Heart right ventricle (tissue), 16 donors: ENCODE measurements around the gene CEACAM8. TPM values are rescaled to one million over a fixed set of nuclear protein-coding genes. Genes with fewer than 3 reads are reported as not detected.
"Not testable (repeated sequence)": the region's sequence is repeated elsewhere in the genome, so short reads cannot be mapped to it uniquely, and the experiment has no call there.

Source experiments
- ATAC-seq, 8 donors: fragments of 200-7000 bp; cut with Tn5 transposase; one replicate each; pipeline ENCODE4 v1.9.1; 2020; ENCODE audit warnings: mild to moderate bottlenecking in 8 of 8, moderate library complexity in 8 of 8, moderate number of reproducible peaks in 1 of 8
- DNase-seq, 2 donors: peaks; one replicate each; pipeline ENCODE4 v3.0.0-alpha.2; 2020
- H3K27ac ChIP-seq, 10 donors: fragments of 200-600 bp; sonication (generic) in 2 of 10; one replicate each; pipeline versions ENCODE4 v1.5.0 to v1.8.0; 2020 to 2022; ENCODE audit warnings: mild to moderate bottlenecking in 3 of 10
- H3K27me3 ChIP-seq, 7 donors: fragments of 200-600 bp; one replicate each; pipeline ENCODE4 v1.8.0; 2021 to 2022; ENCODE audit warnings: mild to moderate bottlenecking in 2 of 7
- H3K36me3 ChIP-seq, 9 donors: fragments of 200-600 bp; sonication (generic) in 1 of 9; one replicate each; pipeline versions ENCODE4 v1.5.0 to v1.8.0; 2020 to 2022; ENCODE audit warnings: mild to moderate bottlenecking in 2 of 9
- H3K4me1 ChIP-seq, 9 donors: fragments of 200-600 bp; sonication (generic) in 1 of 9; one replicate each; pipeline versions ENCODE4 v1.5.0 to v1.8.0; 2020 to 2022; ENCODE audit warnings: mild to moderate bottlenecking in 4 of 9
- H3K4me3 ChIP-seq, 10 donors: fragments of 200-600 bp; sonication (generic) in 2 of 10; one replicate each; pipeline versions ENCODE4 v1.5.0 to v1.8.0; 2020 to 2022; ENCODE audit warnings: mild to moderate bottlenecking in 7 of 10, moderate library complexity in 2 of 10
- H3K9me3 ChIP-seq, 11 donors: fragments of 200-600 bp in 10 of 11; sonication (generic) in 2 of 11; one replicate each; pipeline versions ENCODE4 v1.5.0 to v1.8.0; 2013 to 2022; ENCODE audit warnings: mild to moderate bottlenecking in 2 of 11, control low read depth in 1 of 11, moderate library complexity in 1 of 11
- WGBS, 2 donors: extraction: QIAGEN DNeasy Blood & Tissue Kit; methylation state at CpG; one replicate each; pipeline ENCODE4 v1.1.7; 2013; ENCODE audit warnings: inconsistent platforms in 1 of 2; 5-methylcytosine and 5-hydroxymethylcytosine counted together
- intact Hi-C, 10 donors: fragments of 100-400 bp; cut with DNase I; formaldehyde crosslinking; loops; one replicate each; pipeline versions ENCODE4 v1.11.1 to v1.14.2; 2022
- polyA plus RNA-seq, 2 donors: library from polyadenylated mRNA; stranded (reverse); fragments of 200-250 nt; gene quantifications; one replicate each; pipeline ENCODE4 v1.2.3, GENCODE V29; 2013
- total RNA-seq, 10 donors: library from RNA; stranded (reverse); fragmentation: NEBNext Ultra II Directional in 3 of 10; extraction: Animal tissue kit (Norgen Biotek cat#: 25700) in 3 of 10; gene quantifications; one replicate each; pipeline versions ENCODE4 v1.2.1 to v1.2.4, GENCODE V29; 2021 to 2023
- TF ChIP-seq, protein P1 (sequence below), 9 donors: fragments of 200-600 bp; sonication (generic) in 2 of 9; IDR thresholded peaks; one replicate each; pipeline versions ENCODE4 v1.5.0 to v1.8.0; 2021 to 2022; ENCODE audit warnings: antibody characterized with exemption in 9 of 9, mild to moderate bottlenecking in 5 of 9, moderate library complexity in 1 of 9
- donor health status: Arrhythmogenic right ventricular cardiomyopathy.
- donor health status: ischemic (EF 13 %, LVEDD 7.1; RV severe dilation, severe dysfunction).
- donor health status: healthy with polysubstance abuse.
- donor health status: DM: no; HTN: yes; CAD: no.
- donor health status: DM: no; HTN: no; CAD: no.
- donor health status: ischemic (EF 25% LVEDD 6.9; RV normal size, moderate dysfunction).
- donor health status: ischemic (EF 25% LVEDD 5.7; RV mildly dilated, moderate dysfunction).
- donor health status: healthy.
- donor health status: DM: yes; HTN: yes; CAD: no.
- donor health status: Ischemic cardiomyopathy.
- donor health status: ischemic (EF 35%, LVEDD 5.7; RV mildly dilated, moderate dysfunction).
- donor health status: nonischemic (EF 11% LVEDD 7.7; RV severe dilation, severe dysfunction).
- donor health status: DM: yes; HTN: yes; CAD: no.
- donor health status: PGD.
- donor health status: ischemic (EF 29% LVEDD 5.4; RV normal size, mild dysfunction).
- donor health status: nonischemic (EF 23%, LVEDD 6.1; RV moderate dilation, normal function).

CEACAM8 gene
- total and polyA plus RNA-seq, 12 donors: 0.15 to 0.76 TPM; not detected in 10

DNA sequence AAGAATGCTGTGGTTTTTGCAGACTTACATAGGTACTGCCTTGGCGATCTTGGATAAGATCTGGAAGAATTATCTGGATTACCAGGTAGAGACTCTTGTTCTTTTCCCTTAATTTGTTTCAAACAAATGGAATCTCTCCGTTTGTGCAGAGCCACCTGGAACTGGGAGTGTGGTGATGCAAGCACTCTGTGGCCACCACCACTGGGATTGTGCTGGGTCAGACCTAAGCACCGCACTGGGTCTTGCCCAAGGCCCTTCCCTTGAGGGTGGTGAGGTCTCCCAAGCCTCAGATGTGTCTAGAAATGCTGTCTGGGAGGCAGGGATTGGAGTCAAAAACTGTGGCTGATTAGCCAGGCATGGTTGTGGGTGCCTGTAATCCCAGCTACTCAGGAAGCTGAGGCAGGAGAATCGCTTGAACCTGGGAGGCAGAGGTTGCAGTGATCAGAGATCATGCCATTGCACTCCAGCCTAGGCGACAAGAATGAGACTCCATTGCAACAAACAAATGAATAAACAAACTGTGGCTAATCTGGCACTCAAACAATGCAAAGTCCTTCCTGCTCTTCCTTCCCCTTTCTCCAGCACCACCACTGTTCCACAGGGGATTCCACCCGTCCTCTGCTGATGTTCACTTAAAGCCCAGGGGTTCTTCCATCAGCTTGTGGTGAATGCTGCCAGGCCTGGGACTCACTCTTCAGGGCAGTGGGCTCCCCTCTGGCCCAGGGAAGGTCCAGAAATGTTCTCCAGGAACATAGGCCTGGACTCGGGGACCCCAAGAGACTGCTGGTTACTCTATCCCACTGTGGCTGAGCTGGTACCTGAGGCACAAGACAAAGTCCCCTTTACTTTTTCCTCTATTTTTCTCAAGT, 55.6 kb downstream of the CEACAM8 start:
- no peaks in the 10 kb centered on the region for H3K36me3 ChIP-seq
- peaks cover 0 to 27% (median 0%) of the 10 kb centered on the region in 7 donors for H3K27me3 ChIP-seq
- no peaks in the 10 kb centered on the region for H3K4me1 ChIP-seq
- H3K9me3 ChIP-seq: peaks cover 0 to 19% (median 0%) of the 10 kb centered on the region in 11 donors
- H3K4me3 ChIP-seq: no peak overlapping the region
- TF ChIP-seq, protein P1, sequence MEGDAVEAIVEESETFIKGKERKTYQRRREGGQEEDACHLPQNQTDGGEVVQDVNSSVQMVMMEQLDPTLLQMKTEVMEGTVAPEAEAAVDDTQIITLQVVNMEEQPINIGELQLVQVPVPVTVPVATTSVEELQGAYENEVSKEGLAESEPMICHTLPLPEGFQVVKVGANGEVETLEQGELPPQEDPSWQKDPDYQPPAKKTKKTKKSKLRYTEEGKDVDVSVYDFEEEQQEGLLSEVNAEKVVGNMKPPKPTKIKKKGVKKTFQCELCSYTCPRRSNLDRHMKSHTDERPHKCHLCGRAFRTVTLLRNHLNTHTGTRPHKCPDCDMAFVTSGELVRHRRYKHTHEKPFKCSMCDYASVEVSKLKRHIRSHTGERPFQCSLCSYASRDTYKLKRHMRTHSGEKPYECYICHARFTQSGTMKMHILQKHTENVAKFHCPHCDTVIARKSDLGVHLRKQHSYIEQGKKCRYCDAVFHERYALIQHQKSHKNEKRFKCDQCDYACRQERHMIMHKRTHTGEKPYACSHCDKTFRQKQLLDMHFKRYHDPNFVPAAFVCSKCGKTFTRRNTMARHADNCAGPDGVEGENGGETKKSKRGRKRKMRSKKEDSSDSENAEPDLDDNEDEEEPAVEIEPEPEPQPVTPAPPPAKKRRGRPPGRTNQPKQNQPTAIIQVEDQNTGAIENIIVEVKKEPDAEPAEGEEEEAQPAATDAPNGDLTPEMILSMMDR (IDR thresholded peaks at IDR 0.05): no peak
- no peak for ATAC-seq
- no peak for DNase-seq
- intact Hi-C loops: no loop called here
- H3K27ac ChIP-seq: no peak overlapping the region
- 78 to 83% methylated on average over 7 of the region's 7 CpGs for WGBS, 2 donors

DNA sequence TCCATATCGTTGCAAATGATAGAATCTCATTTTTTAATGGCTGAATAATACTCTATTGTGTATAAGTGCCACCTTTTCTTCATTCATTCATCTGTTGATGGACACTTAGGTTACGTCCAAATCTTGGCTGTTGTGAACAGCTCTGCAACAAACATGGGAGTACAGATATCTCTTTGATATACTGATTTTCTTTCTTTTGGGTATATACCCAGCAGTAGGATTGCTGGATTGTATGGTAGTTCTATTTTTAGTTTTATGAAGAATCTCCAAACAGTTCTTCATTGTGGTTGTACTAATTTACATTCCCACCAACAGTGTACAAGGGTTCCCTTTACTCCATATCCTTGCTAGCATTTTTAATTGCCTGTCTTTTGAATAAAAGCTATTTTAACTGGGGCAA, 59.4 kb downstream of the CEACAM8 start:
- intact Hi-C loops: not testable (repeated sequence)
- WGBS, 2 donors: 70 to 76% methylated on average over 2 of the region's 2 CpGs

DNA sequence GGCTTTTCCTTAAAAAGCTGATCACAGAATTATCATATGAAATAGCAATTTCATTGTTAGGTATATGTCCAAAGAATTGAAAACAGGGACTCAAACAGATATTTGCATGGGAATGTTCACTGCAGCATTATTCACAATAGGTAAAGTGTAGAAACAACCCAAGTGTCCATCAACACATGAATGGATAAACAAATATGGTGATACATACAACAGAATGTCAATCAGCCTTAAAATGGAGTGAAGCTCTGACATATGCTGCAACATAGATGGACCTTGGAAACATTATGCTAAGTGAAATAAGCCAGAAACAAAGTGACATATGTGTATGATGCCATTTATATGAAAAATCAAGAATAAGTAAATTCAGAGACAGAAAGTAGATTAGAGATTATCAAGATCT, 60.3 kb downstream of the CEACAM8 start:
- H3K4me3 ChIP-seq: no peak overlapping the region
- H3K27ac ChIP-seq: no peak overlapping the region
- ATAC-seq: no peak
- no peak for DNase-seq
- intact Hi-C loops: no loop called here
- H3K27me3 ChIP-seq: peaks cover 0 to 12% (median 0%) of the 10 kb centered on the region in 7 donors
- H3K4me1 ChIP-seq: peaks cover 0 to under 1% (median 0%) of the 10 kb centered on the region in 9 donors
- TF ChIP-seq, protein P1 (IDR thresholded peaks at IDR 0.05): no peak
- no peaks in the 10 kb centered on the region for H3K36me3 ChIP-seq
- H3K9me3 ChIP-seq: peaks cover 0 to 19% (median 0%) of the 10 kb centered on the region in 11 donors

More for the DNA sequence above, 59.4 kb downstream of the CEACAM8 start:
- not testable (repeated sequence) for ATAC-seq, DNase-seq, H3K27ac ChIP-seq, H3K36me3 ChIP-seq, H3K4me3 ChIP-seq, H3K4me1 ChIP-seq
- H3K27me3 ChIP-seq: peaks cover 0 to 12% (median 0%) of the 10 kb centered on the region in 7 donors
- H3K9me3 ChIP-seq: peaks cover 0 to 19% (median 0%) of the 10 kb centered on the region in 11 donors

DNA sequence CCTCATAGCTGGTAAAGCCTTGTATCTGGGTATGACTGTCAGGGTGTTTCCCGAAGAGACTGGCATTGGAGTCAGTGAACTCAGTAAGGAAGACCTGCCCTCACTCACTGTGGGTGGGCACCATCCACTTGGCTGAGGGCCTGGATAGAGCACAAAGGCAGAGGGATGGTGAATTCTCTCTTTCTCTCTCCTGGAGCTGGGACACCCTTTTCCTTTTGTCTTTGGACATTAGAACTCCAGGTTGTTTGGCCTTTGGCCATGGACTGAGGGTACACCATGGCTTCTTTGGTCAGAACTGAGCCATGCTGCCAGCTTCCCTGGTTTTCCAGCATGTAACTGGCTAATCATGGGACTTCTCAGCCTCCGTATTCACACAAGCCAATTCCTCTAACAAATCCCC, 61.8 kb downstream of the CEACAM8 start:
- no peak for ATAC-seq

More for the DNA sequence above, 61.8 kb downstream of the CEACAM8 start:
- peaks cover 2 to 14% (median 7%) of the 10 kb centered on the region in 9 donors for H3K4me1 ChIP-seq
- H3K9me3 ChIP-seq: peaks cover 0 to 13% (median 0%) of the 10 kb centered on the region in 11 donors
- intact Hi-C loops: loop anchor here in 1 of 10 donors (2.0 kb wide), 1 partner anchor 78 kb away; no protein-coding TSS in a partner anchor
- no peaks in the 10 kb centered on the region for H3K36me3 ChIP-seq
- no peak for DNase-seq
- H3K27ac ChIP-seq: no peak overlapping the region
- H3K27me3 ChIP-seq: peaks cover 0 to 4% (median 0%) of the 10 kb centered on the region in 7 donors
- TF ChIP-seq, protein P1 (IDR thresholded peaks at IDR 0.05): no peak
- WGBS, 2 donors: 86 to 89% methylated on average over 2 of the region's 2 CpGs
- H3K4me3 ChIP-seq: no peak overlapping the region
